IgD-negative memory B cell (primary cell): Measurements from ENCODE around the gene SPSB1. TPM values are rescaled to one million over a fixed set of nuclear protein-coding genes. Genes with fewer than 3 reads are reported as not detected.

Source experiments
- H3K27ac Mint-ChIP-seq, 3 donors: one replicate each; pipeline ENCODE4 v1.8.0; 2020 to 2022; ENCODE audit warnings: mild to moderate bottlenecking in 3 of 3, mixed read lengths in 3 of 3, moderate library complexity in 1 of 3
- H3K27me3 Mint-ChIP-seq: one replicate; pipeline ENCODE4 v1.8.0; 2021; ENCODE audit warnings: mixed read lengths
- H3K36me3 Mint-ChIP-seq: one replicate; pipeline ENCODE4 v1.8.0; 2020; ENCODE audit warnings: mild to moderate bottlenecking, mixed read lengths
- H3K4me1 Mint-ChIP-seq, 3 donors: one replicate each; pipeline ENCODE4 v1.8.0; 2020 to 2022; ENCODE audit warnings: mixed read lengths in 3 of 3, mild to moderate bottlenecking in 1 of 3
- H3K4me3 Mint-ChIP-seq, 4 donors: one replicate each; pipeline ENCODE4 v1.8.0; 2020 to 2022; ENCODE audit warnings: mild to moderate bottlenecking in 4 of 4, mixed read lengths in 4 of 4, moderate library complexity in 3 of 4
- H3K9me3 Mint-ChIP-seq, 3 donors: one replicate each; pipeline ENCODE4 v1.8.0; 2020 to 2021; ENCODE audit warnings: mixed read lengths in 3 of 3, mild to moderate bottlenecking in 1 of 3
- polyA plus RNA-seq: library from polyadenylated mRNA; unstranded; fragments of 300-500 nt; fragmentation: Illumina TruSeq; gene quantifications from one replicate; pipeline ENCODE4 v1.2.3, GENCODE V29; 2021

Gene SPSB1
- polyA plus RNA-seq, 1 donor from 2014 or later, result 1.8 TPM

- H3K9me3 Mint-ChIP-seq, result peaks cover 0 to 5% (median 0%) of the 10 kb centered on the region in 3 donors
- H3K27me3 Mint-ChIP-seq, result peaks cover 4% of the 10 kb centered on the region
- H3K4me3 Mint-ChIP-seq, result no peak overlapping the region
- peaks cover 3% of the 10 kb centered on the region for H3K36me3 Mint-ChIP-seq
- H3K27ac Mint-ChIP-seq, result no peak overlapping the region
- H3K4me1 Mint-ChIP-seq, result peaks cover 0 to 2% (median 0%) of the 10 kb centered on the region in 3 donors
Measured at GRCh38 chr1:9341301-9341845, 48.7 kb downstream of the SPSB1 start.

GRCh38 chr1:9343269-9343668 lies 50.6 kb downstream of the SPSB1 start:
- Mint-ChIP-seq H3K27ac (no peak overlapping the region), H3K27me3 (peaks cover 4% of the 10 kb centered on the region), H3K4me3 (no peak overlapping the region), H3K4me1 (peaks cover 0 to 2% (median 0%) of the 10 kb centered on the region in 3 donors), H3K9me3 (peaks cover 0 to 5% (median 0%) of the 10 kb centered on the region in 3 donors), H3K36me3 (peaks cover 4% of the 10 kb centered on the region)

- no peak overlapping the region for H3K27ac Mint-ChIP-seq
- H3K27me3 Mint-ChIP-seq, result peaks cover 4% of the 10 kb centered on the region
- H3K36me3 Mint-ChIP-seq, result peaks cover 6% of the 10 kb centered on the region
- peaks cover 0 to 2% (median 0%) of the 10 kb centered on the region in 3 donors for H3K4me1 Mint-ChIP-seq
- H3K4me3 Mint-ChIP-seq, result no peak overlapping the region
- H3K9me3 Mint-ChIP-seq, result peaks cover 0 to 5% (median 0%) of the 10 kb centered on the region in 3 donors
Measured at GRCh38 chr1:9344426-9345200, 51.9 kb downstream of the SPSB1 start.

GRCh38 chr1:9345471-9345870 lies 52.8 kb downstream of the SPSB1 start:
- peaks cover 0 to 5% (median 0%) of the 10 kb centered on the region in 3 donors for H3K9me3 Mint-ChIP-seq
- no peak overlapping the region for H3K27ac Mint-ChIP-seq
- peaks cover 2% of the 10 kb centered on the region for H3K36me3 Mint-ChIP-seq
- H3K27me3 Mint-ChIP-seq, result peaks cover 4% of the 10 kb centered on the region
- H3K4me1 Mint-ChIP-seq, result peaks cover 0 to 2% (median 0%) of the 10 kb centered on the region in 3 donors
- no peak overlapping the region for H3K4me3 Mint-ChIP-seq

- no peak overlapping the region for H3K27ac Mint-ChIP-seq
- peaks cover 4% of the 10 kb centered on the region for H3K27me3 Mint-ChIP-seq
- H3K4me1 Mint-ChIP-seq, result peaks cover 0 to 2% (median 0%) of the 10 kb centered on the region in 3 donors
- peaks cover 2% of the 10 kb centered on the region for H3K36me3 Mint-ChIP-seq
- H3K9me3 Mint-ChIP-seq, result peaks cover 0 to 5% (median 0%) of the 10 kb centered on the region in 3 donors
- peak overlapping the region in 1 of 4 donors; percentile 45 for H3K4me3 Mint-ChIP-seq
Measured at GRCh38 chr1:9345922-9346321, 53.2 kb downstream of the SPSB1 start.

- H3K9me3 Mint-ChIP-seq, result peaks cover 0 to 5% (median 0%) of the 10 kb centered on the region in 3 donors
- H3K4me1 Mint-ChIP-seq, result peaks cover 0 to 2% (median 0%) of the 10 kb centered on the region in 3 donors
- H3K27me3 Mint-ChIP-seq, result peaks cover 4% of the 10 kb centered on the region
- H3K4me3 Mint-ChIP-seq, result no peak overlapping the region
- H3K36me3 Mint-ChIP-seq, result peaks cover 2% of the 10 kb centered on the region
- no peak overlapping the region for H3K27ac Mint-ChIP-seq
Measured at GRCh38 chr1:9346566-9346965, 53.9 kb downstream of the SPSB1 start.

- H3K9me3 Mint-ChIP-seq, result peaks cover 0 to 5% (median 0%) of the 10 kb centered on the region in 3 donors
Measured at GRCh38 chr1:9347095-9347850, 54.6 kb downstream of the SPSB1 start.

GRCh38 chr1:9349331-9349851 lies 56.7 kb downstream of the SPSB1 start:
- H3K4me1 Mint-ChIP-seq, result peaks cover 0 to 2% (median 0%) of the 10 kb centered on the region in 3 donors
- H3K9me3 Mint-ChIP-seq, result no peaks in the 10 kb centered on the region
- H3K27me3 Mint-ChIP-seq, result no peaks in the 10 kb centered on the region
- no peak overlapping the region for H3K4me3 Mint-ChIP-seq
- peaks cover 2% of the 10 kb centered on the region for H3K36me3 Mint-ChIP-seq
- peak overlapping the region in 1 of 3 donors; percentile 29 for H3K27ac Mint-ChIP-seq

More at GRCh38 chr1:9347095-9347850, 54.6 kb downstream of the SPSB1 start:
- H3K36me3 Mint-ChIP-seq, result peaks cover 2% of the 10 kb centered on the region
- peaks cover 0 to 2% (median 0%) of the 10 kb centered on the region in 3 donors for H3K4me1 Mint-ChIP-seq
- H3K27ac Mint-ChIP-seq, result no peak overlapping the region
- H3K27me3 Mint-ChIP-seq, result peaks cover 4% of the 10 kb centered on the region
- no peak overlapping the region for H3K4me3 Mint-ChIP-seq

- Mint-ChIP-seq H3K4me3 (no peak overlapping the region), H3K36me3 (peaks cover 2% of the 10 kb centered on the region), H3K27me3 (no peaks in the 10 kb centered on the region), H3K27ac (peak overlapping the region in 1 of 3 donors; percentile 41), H3K9me3 (no peaks in the 10 kb centered on the region), H3K4me1 (no peaks in the 10 kb centered on the region)
Measured at GRCh38 chr1:9350013-9350908, 57.6 kb downstream of the SPSB1 start.

GRCh38 chr1:9350960-9351359 lies 58.3 kb downstream of the SPSB1 start:
- H3K36me3 Mint-ChIP-seq, result peaks cover 2% of the 10 kb centered on the region
- no peaks in the 10 kb centered on the region for H3K9me3 Mint-ChIP-seq
- peaks cover 0 to 1% (median 0%) of the 10 kb centered on the region in 3 donors for H3K4me1 Mint-ChIP-seq
- no peak overlapping the region for H3K4me3 Mint-ChIP-seq
- peak overlapping the region in 1 of 3 donors; percentile 16 for H3K27ac Mint-ChIP-seq
- no peaks in the 10 kb centered on the region for H3K27me3 Mint-ChIP-seq

GRCh38 chr1:9351654-9352271 lies 59.1 kb downstream of the SPSB1 start:
- Mint-ChIP-seq H3K36me3 (peaks cover 4% of the 10 kb centered on the region), H3K9me3 (peaks cover 0 to 2% (median 0%) of the 10 kb centered on the region in 3 donors), H3K27ac (no peak overlapping the region), H3K27me3 (no peaks in the 10 kb centered on the region), H3K4me1 (peaks cover 0 to 1% (median 0%) of the 10 kb centered on the region in 3 donors), H3K4me3 (no peak overlapping the region)

GRCh38 chr1:9352377-9353134 lies 59.9 kb downstream of the SPSB1 start:
- Mint-ChIP-seq H3K9me3 (peaks cover 0 to 2% (median 0%) of the 10 kb centered on the region in 3 donors), H3K4me3 (no peak overlapping the region), H3K27ac (no peak overlapping the region), H3K27me3 (no peaks in the 10 kb centered on the region), H3K4me1 (peaks cover 0 to 1% (median 0%) of the 10 kb centered on the region in 3 donors), H3K36me3 (peaks cover 4% of the 10 kb centered on the region)

- Mint-ChIP-seq H3K27ac (no peak overlapping the region), H3K4me1 (peaks cover 0 to 4% (median 0%) of the 10 kb centered on the region in 3 donors), H3K36me3 (peaks cover 4% of the 10 kb centered on the region), H3K4me3 (no peak overlapping the region), H3K27me3 (no peaks in the 10 kb centered on the region), H3K9me3 (peaks cover 0 to 2% (median 0%) of the 10 kb centered on the region in 3 donors)
Measured at GRCh38 chr1:9355503-9355902, 62.8 kb downstream of the SPSB1 start.
